SK-N-MC (cell line): ENCODE results near the gene HS3ST1.

ENCODE experiments used
- DNase-seq: peaks from one replicate; pipeline ENCODE4 v3.0.0-alpha.2; 2011; ENCODE audit warnings: low read depth, low spot score
- H3K27ac ChIP-seq: fragments of 200-600 bp; sonication (generic); 2 replicates; pipeline ENCODE4 v1.5.1; 2016; ENCODE audit warnings: mixed run types
- H3K36me3 ChIP-seq: fragments of 200-600 bp; sonication (generic); 2 replicates; pipeline ENCODE4 v1.6.1; 2017; ENCODE audit warnings: antibody characterized with exemption, low read length, mixed read lengths; ENCODE audit not compliant: insufficient read depth
- H3K4me3 ChIP-seq: fragments of 200-600 bp; sonication (generic); 2 replicates; pipeline ENCODE4 v1.5.1; 2016
- H3K9ac ChIP-seq: fragments of 200-600 bp; sonication (generic); 2 replicates; pipeline ENCODE4 v1.8.0; 2017; ENCODE audit warnings: mixed run types, mixed read lengths; ENCODE audit not compliant: insufficient read length
- H3K9me3 ChIP-seq: fragments of 200-600 bp; sonication (generic); 2 replicates; pipeline ENCODE4 v1.6.1; 2017; ENCODE audit warnings: low read depth, mild to moderate bottlenecking, antibody characterized with exemption, low read length, moderate library complexity, mixed read lengths
- EZH2 ChIP-seq: fragments of 200-600 bp; sonication (generic); IDR thresholded peaks from one replicate; pipeline ENCODE4 v1.6.1; 2017; ENCODE audit warnings: antibody characterized with exemption
- FOXP2 ChIP-seq: optimal IDR thresholded peaks from 2 replicates; pipeline ENCODE3; 2011; ENCODE audit warnings: mild to moderate bottlenecking, moderate library complexity; ENCODE audit not compliant: insufficient read depth; ENCODE audit errors: extremely low read length, control extremely low read depth
- POLR2AphosphoS5 ChIP-seq: IDR thresholded peaks from 2 replicates; pipeline ENCODE4 v1.6.1; 2012; ENCODE audit warnings: mild to moderate bottlenecking, low read depth, low read length, borderline replicate concordance

Gene HS3ST1

DNA sequence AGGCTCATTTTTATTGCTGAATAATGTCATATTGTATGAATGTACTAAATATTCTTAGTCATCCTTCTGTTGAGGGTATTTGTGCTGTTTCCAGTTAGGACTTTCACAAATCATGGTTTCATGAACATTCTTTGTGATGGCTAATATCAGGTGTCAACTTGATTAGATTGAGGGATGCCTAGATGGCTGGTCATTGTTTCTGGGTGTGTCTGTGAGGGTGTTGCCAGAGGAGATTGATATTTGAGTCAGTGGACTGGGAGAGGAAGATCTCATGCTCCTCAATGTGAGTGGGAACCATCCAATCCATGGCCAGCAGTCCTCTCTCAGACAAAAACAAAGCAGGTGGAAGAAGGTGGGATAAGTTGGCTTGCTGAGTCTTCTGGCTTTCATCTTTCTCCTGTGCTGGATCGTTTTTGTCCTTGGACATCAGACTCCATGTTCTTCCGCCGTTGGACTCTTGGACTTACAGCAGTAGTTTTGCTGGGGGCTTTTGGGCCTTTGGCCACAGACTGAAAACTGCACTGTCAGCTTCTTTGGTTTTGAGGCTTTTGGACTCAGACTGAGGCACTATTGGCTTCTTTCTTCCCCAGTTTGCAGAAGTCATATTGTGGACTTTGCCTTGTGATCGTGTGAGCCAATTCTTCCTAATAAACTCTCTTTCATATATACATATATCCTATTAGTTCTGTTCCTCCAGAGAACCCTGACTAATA is 11.9 kb upstream of the HS3ST1 start:
- DNase-seq, result no peak
- TF ChIP-seq POLR2AphosphoS5, result no peak
- TF ChIP-seq FOXP2, result no peak
- no peak for TF ChIP-seq EZH2
- Histone ChIP-seq H3K9ac (no peak overlapping the region), H3K4me3 (no peak overlapping the region), H3K9me3 (no peaks in the 10 kb centered on the region), H3K36me3 (no peaks in the 10 kb centered on the region), H3K27ac (no peak overlapping the region)

DNA sequence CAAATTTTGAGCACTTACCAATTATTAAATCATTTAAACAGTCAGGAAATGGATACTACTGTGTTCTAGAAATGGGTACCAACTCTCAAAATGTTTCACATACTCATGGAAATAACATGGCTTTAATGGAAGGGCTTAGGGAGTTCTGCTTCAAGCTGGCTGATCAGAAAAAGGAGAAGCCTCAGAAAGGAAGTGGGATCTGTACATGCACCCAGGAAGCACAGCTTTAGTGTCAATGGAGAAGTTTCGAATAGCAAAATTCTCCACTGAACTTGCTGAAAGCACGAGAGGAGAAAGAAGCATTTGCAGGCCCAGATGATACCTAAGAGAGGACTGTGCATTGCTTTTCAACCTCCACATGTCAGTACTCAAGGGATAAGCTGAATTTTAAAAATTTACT is 11.1 kb upstream of the HS3ST1 start:
- H3K27ac ChIP-seq, result no peak overlapping the region
- H3K9ac ChIP-seq, result no peak overlapping the region
- TF ChIP-seq FOXP2, result no peak
- no peak for TF ChIP-seq POLR2AphosphoS5
- TF ChIP-seq EZH2, result no peak
- DNase-seq, result no peak
- no peak overlapping the region for H3K4me3 ChIP-seq
- H3K36me3 ChIP-seq, result no peaks in the 10 kb centered on the region
- no peaks in the 10 kb centered on the region for H3K9me3 ChIP-seq

- no peak overlapping the region for H3K9ac ChIP-seq
- no peaks in the 10 kb centered on the region for H3K36me3 ChIP-seq
- TF ChIP-seq EZH2 (no peak), FOXP2 (no peak), POLR2AphosphoS5 (no peak)
- H3K4me3 ChIP-seq, result no peak overlapping the region
- no peaks in the 10 kb centered on the region for H3K9me3 ChIP-seq
- no peak overlapping the region for H3K27ac ChIP-seq
- DNase-seq, result no peak
These were observed 10.0 kb upstream of the HS3ST1 start for GRCh38 chr4:11438647-11439046.

DNA sequence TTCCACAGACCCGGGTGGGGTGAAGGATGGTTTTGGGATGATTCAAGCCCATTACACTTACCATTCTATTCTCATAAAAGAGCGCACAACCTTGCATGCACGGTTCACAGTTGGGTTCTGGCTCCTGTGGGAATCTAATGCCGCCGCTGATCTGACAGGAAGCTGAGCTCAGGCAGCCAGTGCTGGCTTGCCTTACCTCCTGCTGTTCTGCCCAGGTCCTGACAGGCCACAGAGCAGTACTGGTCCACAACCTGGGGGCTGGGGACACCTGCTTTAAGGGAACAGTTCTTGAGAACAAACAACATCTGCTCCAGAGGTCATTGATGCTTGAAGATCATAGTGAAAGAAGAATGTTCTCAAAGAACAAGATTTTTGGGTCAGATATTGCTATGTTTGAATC is 8.0 kb upstream of the HS3ST1 start:
- no peak overlapping the region for H3K4me3 ChIP-seq
- no peaks in the 10 kb centered on the region for H3K9me3 ChIP-seq
- no peak for DNase-seq
- TF ChIP-seq FOXP2 (no peak), EZH2 (no peak), POLR2AphosphoS5 (no peak)
- no peak overlapping the region for H3K9ac ChIP-seq
- H3K36me3 ChIP-seq, result no peaks in the 10 kb centered on the region
- H3K27ac ChIP-seq, result no peak overlapping the region

DNA sequence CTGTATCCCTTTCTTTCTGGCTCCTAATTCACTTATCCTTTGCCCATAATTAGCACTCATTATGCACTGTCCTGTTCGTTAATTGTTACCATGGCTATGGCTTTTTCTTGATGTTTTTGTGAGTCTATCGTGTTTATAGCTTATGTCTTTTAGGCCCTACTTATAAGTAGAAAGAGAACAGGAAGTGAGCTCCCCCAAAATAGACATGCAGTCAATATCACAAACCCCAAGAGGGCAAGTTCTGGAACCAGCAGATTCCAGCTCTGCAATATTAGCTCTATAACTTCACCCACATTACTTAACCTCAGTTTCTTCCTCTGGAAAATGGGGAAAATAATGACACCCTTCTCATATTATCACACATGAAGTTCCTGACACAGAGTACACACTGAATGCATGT is 7.4 kb upstream of the HS3ST1 start:
- TF ChIP-seq FOXP2, result no peak
- TF ChIP-seq POLR2AphosphoS5, result no peak
- TF ChIP-seq EZH2, result no peak
- DNase-seq, result no peak
- no peaks in the 10 kb centered on the region for H3K9me3 ChIP-seq
- H3K36me3 ChIP-seq, result no peaks in the 10 kb centered on the region
- no peak overlapping the region for H3K4me3 ChIP-seq
- H3K9ac ChIP-seq, result no peak overlapping the region
- no peak overlapping the region for H3K27ac ChIP-seq

DNA sequence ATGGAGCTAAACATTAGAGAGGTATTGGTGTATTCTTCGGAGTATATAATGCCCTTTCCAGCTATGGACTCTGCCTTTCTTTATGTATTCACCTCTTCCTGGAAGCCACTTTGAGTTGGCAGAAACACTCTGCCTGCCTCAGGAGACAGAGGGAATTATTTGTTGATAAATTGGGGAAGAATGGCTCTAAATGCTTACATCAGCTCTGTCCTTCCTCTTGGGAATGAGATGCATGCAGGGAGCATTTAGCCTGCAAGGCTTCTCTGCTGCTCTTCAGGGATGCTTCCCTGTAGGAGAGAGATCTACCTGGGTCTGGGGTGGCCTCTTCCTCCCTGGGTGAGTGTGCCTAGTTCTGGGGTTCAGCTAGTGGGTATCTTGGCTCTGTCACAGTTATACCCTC is 6.9 kb upstream of the HS3ST1 start:
- H3K9ac ChIP-seq, result no peak overlapping the region
- TF ChIP-seq POLR2AphosphoS5 (no peak), EZH2 (no peak), FOXP2 (no peak)
- H3K27ac ChIP-seq, result no peak overlapping the region
- no peak overlapping the region for H3K4me3 ChIP-seq
- no peaks in the 10 kb centered on the region for H3K36me3 ChIP-seq
- DNase-seq, result no peak
- H3K9me3 ChIP-seq, result no peaks in the 10 kb centered on the region

- Histone ChIP-seq H3K4me3 (no peak overlapping the region), H3K9me3 (no peaks in the 10 kb centered on the region), H3K36me3 (no peaks in the 10 kb centered on the region), H3K9ac (no peak overlapping the region), H3K27ac (no peak overlapping the region)
- TF ChIP-seq EZH2, result no peak
- TF ChIP-seq FOXP2, result no peak
- TF ChIP-seq POLR2AphosphoS5, result no peak
- DNase-seq, result no peak
These were observed 2.4 kb upstream of the HS3ST1 start for GRCh38 chr4:11431111-11431510.

DNA sequence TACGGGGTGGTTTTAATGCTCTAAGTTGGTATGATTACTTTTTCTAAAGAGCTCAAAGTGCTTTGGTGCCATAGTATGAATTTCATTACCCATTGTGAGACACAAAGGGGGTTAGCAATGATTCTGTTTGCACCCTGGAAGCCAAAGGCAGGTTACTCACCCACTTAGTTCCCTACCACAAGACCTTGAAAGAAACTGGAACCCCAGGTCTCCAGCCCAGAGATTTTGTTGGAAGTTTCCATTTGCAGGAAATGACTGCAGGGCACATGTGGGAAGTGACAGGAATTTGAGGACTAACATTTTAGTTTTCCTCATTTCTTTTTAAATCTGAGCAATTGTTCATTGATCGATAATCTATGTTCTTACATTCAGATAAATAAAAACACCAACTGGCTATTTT is 1.8 kb upstream of the HS3ST1 start:
- DNase-seq, result no peak
- no peak for TF ChIP-seq FOXP2
- TF ChIP-seq POLR2AphosphoS5, result no peak
- TF ChIP-seq EZH2, result no peak
- H3K36me3 ChIP-seq, result no peaks in the 10 kb centered on the region
- no peaks in the 10 kb centered on the region for H3K9me3 ChIP-seq
- H3K9ac ChIP-seq, result no peak overlapping the region
- no peak overlapping the region for H3K4me3 ChIP-seq
- H3K27ac ChIP-seq, result no peak overlapping the region

- no peak for DNase-seq
- no peak overlapping the region for H3K4me3 ChIP-seq
- no peaks in the 10 kb centered on the region for H3K9me3 ChIP-seq
- TF ChIP-seq FOXP2 (no peak), EZH2 (no peak), POLR2AphosphoS5 (no peak)
- no peak overlapping the region for H3K9ac ChIP-seq
- no peak overlapping the region for H3K27ac ChIP-seq
- H3K36me3 ChIP-seq, result no peaks in the 10 kb centered on the region
These were observed 978 bp upstream of the HS3ST1 start for GRCh38 chr4:11429699-11430045.
